Measurements from ENCODE around the gene TMEM222.

GRCh38 chr1:27350663-27351540 is 28.9 kb downstream of the TMEM222 start:
- TF ChIP-seq GATA2 (IDR thresholded peaks at IDR 0.05; ENCODE audit: low read depth, low read length) (no peak), GATA3 (IDR thresholded peaks at IDR 0.05; ENCODE audit: low read depth, low read length) (no peak)
